T-helper 1 cell treated with Interleukin-12 subunit alpha and Interleukin-12 subunit beta and Interleukin-4 antibody, amounts not matched to agents 30 ng/mL and 1 ng/mL, for 36 hours (primary cell): ENCODE results near the gene ARHGAP26. TPM values are rescaled to one million over a fixed set of nuclear protein-coding genes. Genes with fewer than 3 reads are reported as not detected.

Source experiments
- intact Hi-C: fragments of 100-400 bp; cut with micrococcal nuclease; formaldehyde crosslinking; loops from one replicate; pipeline ENCODE4 v1.15.1; 2024
- total RNA-seq: library from RNA; stranded (reverse); gene quantifications from 2 replicates; pipeline ENCODE4 v1.2.3, GENCODE V29; 2022

Gene ARHGAP26
- total RNA-seq, 1 donor from 2014 or later: 31.8 TPM

GRCh38 chr5:142896325-142897007 lies 126.3 kb downstream of the ARHGAP26 start:
- intact Hi-C loops: no loop called here

- intact Hi-C loops: no loop called here
Measured at GRCh38 chr5:142897328-142897727, 127.2 kb downstream of the ARHGAP26 start.

- intact Hi-C loops: no loop called here
Measured at GRCh38 chr5:142900927-142901326, 130.8 kb downstream of the ARHGAP26 start.

- intact Hi-C loops: no loop called here
Measured at GRCh38 chr5:142901476-142902185, 131.5 kb downstream of the ARHGAP26 start.

- intact Hi-C loops: no loop called here
Measured at GRCh38 chr5:142902186-142902965, 132.2 kb downstream of the ARHGAP26 start.

GRCh38 chr5:142904416-142904815 lies 134.2 kb downstream of the ARHGAP26 start:
- intact Hi-C loops: no loop called here

GRCh38 chr5:142905348-142905747 lies 135.2 kb downstream of the ARHGAP26 start:
- intact Hi-C loops: no loop called here

GRCh38 chr5:142906863-142907671 lies 136.9 kb downstream of the ARHGAP26 start:
- intact Hi-C loops: no loop called here

- intact Hi-C loops: no loop called here
Measured at GRCh38 chr5:142908659-142909058, 138.5 kb downstream of the ARHGAP26 start.

- intact Hi-C loops: no loop called here
Measured at GRCh38 chr5:142910128-142910527, 140.0 kb downstream of the ARHGAP26 start.

- intact Hi-C loops: no loop called here
Measured at GRCh38 chr5:142911170-142911569, 141.0 kb downstream of the ARHGAP26 start.

GRCh38 chr5:142911775-142912174 lies 141.6 kb downstream of the ARHGAP26 start:
- intact Hi-C loops: no loop called here

- intact Hi-C loops: no loop called here
Measured at GRCh38 chr5:142913728-142914338, 143.7 kb downstream of the ARHGAP26 start.

GRCh38 chr5:142915038-142915437 lies 144.9 kb downstream of the ARHGAP26 start:
- intact Hi-C loops: no loop called here

GRCh38 chr5:142915813-142916424 lies 145.7 kb downstream of the ARHGAP26 start:
- intact Hi-C loops: loop anchor here (1.0 kb wide), 1 partner anchor 1222 kb away; no protein-coding TSS in a partner anchor

GRCh38 chr5:142918959-142919635 lies 148.9 kb downstream of the ARHGAP26 start:
- intact Hi-C loops: no loop called here

- intact Hi-C loops: loop anchor here (5.0 kb wide), 3 partner anchors 261 to 686 kb away; no protein-coding TSS in a partner anchor
Measured at GRCh38 chr5:142920849-142921612, 150.9 kb downstream of the ARHGAP26 start.

- intact Hi-C loops: loop anchor here (1.0 to 5.0 kb wide), 7 partner anchors 80 to 1268 kb away; no protein-coding TSS in a partner anchor
Measured at GRCh38 chr5:142922223-142922952, 152.2 kb downstream of the ARHGAP26 start.
